ENCODE data around the gene FOXD1.
"Not testable (repeated sequence)": the region's sequence is repeated elsewhere in the genome, so short reads cannot be mapped to it uniquely, and the experiment has no call there.

FOXD1 gene

DNA sequence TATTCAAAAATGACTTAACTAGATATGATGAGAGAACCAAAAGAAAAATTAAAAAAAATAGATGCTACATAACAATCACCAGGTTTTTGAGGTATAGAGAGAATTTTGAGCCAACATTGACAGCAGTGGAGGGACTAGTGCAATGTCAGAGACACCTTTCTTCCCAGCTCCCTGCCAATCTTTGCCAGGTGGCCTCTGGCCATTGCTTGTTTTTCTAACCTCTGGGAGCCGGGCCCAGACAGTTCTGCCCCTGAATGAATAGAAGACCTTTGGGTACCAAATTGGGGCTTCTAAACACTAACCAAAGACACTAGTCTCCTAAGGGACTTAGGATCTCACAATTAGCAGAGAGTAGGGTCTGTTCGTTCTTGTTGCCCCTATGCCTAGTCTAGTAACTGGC lies 33.4 kb downstream of the FOXD1 start:
- no peak for FAIRE-seq

DNA sequence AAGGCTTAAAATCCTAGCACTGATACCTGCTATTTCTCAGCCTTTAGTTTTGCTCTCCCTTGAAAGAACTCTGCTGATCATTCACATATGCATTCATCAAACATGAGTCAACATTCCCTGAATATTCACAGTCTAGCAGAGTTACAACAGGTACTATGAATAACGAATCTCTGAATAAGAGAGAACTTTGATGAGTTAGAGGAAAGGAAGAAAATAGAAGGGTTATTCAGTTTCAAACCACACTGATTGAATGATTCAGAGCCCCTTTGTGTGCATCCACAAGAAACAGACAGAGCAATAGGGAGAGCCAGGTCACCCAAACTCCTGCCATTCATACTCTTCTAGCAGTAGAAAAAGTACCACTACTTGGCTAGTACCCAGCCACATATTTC lies 36.0 kb downstream of the FOXD1 start:
- no peak for FAIRE-seq

DNA sequence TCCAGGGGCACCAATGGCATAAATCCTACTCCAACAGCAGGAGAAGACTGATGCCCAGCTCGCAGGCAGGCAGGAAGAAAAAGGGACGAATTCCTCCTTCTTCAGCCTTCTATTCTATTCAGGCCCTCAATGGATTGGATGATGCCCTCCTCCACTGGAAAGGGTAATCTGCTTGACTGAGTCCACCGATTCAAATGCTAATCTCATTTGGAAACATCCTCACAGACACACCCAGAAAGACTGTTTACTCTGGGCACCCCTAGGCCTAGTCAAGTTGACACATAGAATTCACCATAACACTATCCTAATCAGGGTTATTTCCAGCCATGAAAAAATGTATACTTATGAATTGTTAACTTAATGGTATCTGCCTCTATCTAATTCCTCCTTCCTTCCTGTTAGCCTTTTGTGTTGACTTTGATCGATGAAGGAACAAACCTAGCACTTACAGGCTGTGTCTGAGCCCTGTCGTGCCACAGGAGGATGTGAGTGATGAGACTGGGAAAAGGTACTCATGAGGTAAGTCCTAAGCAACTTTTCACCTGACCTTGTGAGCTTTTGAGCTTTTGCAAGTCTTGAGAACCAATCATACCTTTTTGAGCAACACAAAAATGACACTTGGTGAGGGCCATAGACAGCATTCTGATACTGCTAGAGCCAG lies 36.5 kb downstream of the FOXD1 start:
- no peak for FAIRE-seq

DNA sequence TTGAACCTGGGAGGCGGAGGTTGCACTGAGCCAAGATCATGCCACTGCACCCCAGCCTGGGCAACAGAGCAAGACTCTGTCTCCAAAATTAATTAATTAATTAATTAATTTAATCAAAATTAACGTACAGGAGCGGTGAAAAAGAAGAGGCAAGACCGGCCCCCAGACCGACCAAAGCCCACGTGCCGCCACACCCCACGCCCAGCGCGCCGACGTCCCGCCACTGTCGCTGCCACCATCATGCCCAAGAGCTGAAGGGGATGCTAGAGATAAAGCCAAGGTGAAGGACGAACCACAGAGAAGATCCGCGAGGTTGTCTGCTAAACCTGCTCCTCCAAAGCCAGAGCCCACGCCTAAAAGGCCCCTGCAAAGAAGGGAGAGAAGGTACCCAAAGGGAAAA lies 38.6 kb downstream of the FOXD1 start:
- not testable (repeated sequence) for FAIRE-seq

DNA sequence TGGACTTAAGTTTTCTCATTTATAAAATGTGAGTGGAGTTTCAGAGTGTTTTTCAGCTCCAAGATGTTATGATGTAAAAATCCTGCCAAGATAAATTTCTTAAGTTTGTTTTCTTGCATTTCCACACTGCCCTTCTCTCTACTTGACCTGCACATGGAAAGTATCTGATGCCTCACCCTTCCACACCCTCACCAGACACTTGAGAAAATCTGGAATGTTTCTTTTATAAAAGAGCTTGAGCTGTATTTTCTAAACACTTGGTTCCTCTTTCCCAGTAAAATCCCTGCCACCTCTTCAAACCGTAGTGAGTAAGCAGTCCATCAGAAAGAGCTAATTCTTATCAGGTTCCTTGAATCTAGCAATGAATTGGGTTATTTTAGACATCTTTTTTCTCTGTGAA lies 42.9 kb downstream of the FOXD1 start:
- no peak for FAIRE-seq

DNA sequence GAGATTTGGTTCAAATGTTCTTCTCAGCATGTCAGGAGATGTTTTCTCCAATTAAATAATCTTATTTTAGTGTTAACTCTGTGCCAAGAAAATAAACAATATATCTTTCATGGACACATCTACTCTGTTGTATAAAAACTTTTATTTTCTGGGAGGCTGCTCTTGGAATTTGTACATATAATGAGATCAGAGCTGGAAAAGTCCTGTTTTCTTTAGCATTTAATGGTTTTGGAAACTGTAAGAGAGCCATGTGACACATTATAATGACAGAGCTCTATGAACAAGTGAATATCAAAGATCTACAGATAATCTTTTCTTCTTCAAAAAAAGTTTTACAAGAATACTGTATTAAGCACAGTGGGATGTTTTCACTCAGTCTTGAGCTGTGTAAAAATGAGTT lies 48.8 kb downstream of the FOXD1 start:
- FAIRE-seq: no peak
